Activated gamma-delta T cell treated with Interleukin-2 at 50 U/mL for 16 hours (primary cell): Measurements from ENCODE around the gene MAGI2.

Experiments used
- DNase-seq: peaks from one replicate; pipeline ENCODE4 v3.0.0-alpha.2; 2020

Gene MAGI2

GRCh38 chr7:78101076-78101475 lies 1352.4 kb downstream of the MAGI2 start:
- DNase-seq: no peak

DNA sequence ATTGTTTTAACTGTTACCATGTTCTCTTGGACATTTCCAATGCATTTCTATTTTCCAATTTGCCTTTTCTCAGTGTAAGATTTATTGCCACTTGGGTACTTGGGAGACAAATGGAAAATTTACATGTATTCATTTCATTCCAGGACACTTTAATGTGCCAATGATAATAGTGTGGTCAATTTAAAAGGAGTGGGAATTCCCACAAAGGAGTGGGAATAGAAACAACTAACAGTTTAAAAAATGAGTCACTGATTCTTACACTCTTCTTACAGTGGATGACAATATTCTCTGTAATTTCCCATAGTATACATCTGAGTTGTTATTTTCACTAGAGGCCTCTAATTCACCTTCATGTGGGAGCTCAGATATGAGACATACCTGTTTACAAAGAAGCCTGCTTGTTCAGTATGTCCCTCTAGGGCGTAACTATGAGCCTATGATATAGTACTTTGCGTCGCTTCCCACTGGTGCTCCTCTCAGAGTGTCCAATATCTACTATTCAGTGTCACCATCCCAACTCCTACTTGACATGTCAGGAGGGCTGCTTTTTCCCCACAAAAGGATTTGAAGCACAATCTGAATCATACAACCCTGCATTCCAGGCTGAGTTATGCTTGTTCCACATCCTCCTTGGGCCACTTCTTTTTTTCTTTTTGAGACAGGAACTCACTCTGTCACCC lies 1353.6 kb downstream of the MAGI2 start:
- DNase-seq: no peak

DNA sequence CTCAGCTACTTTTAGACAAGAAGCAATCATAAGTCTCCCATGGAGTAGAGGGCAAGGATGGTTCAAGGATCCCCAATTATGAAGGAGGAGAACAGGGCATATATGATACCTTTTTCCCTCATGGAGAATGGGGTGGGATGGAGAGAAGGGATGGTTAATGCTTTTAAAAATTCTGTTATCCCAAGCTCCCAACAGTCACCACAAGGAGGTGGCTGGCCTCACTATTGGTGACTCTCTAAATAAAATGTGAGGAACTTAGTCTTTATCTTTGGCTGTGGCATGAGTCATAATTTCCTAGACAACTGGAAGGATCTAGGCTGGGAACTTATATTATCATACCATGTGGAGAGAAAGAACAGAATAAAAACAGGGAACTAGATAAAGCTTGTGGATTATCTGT lies 1357.9 kb downstream of the MAGI2 start:
- DNase-seq: no peak

GRCh38 chr7:78092331-78092730 lies 1361.1 kb downstream of the MAGI2 start:
- no peak for DNase-seq

DNA sequence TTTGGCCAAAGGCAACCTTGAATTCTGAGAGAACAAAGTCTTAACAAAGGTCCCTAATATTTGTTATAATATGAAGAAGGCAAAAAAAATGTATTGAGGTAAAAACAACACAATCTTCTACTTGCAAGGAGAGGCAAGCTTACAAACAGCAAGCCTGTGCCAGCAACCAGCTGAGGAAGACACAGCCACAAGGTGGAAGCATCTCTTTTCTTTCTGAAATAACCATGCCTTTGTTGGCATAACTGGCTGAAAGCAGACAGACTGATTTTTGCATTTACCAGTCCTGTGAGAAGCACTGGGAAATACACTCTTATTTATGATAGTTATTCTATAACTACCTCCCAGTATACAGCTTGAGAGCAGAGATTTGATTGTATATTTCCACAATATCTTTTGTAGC lies 1362.9 kb downstream of the MAGI2 start:
- DNase-seq: no peak

DNA sequence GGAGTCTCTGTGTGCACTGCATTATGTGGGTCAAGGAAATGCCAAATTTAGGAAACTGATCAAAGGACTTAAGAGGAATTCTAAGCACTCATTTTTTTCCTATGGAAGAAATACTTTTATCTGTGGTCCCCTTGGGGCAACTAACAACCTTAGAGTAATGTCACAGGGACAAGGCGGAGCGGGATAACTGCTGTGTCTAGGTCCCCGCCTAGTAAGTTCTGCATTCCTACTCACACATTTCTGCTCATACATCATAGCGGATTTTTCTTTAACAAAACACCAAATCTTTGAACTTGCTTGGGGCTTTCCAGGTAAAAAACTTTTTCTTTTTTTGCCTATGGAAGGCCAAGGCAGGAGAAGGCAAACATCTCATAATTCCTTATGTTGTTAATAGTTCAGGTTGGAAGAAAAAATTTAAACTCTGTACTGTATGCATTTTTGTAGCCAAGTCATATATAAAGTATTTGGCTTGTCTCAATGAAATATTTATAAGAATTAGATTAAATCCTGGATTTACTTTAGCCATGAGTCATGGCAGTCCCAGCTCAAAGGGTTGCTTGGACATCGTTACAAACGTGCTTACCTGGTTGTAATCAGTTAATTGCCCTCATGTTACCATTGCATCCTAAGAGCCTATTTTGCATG lies 1369.9 kb downstream of the MAGI2 start:
- DNase-seq: no peak

DNA sequence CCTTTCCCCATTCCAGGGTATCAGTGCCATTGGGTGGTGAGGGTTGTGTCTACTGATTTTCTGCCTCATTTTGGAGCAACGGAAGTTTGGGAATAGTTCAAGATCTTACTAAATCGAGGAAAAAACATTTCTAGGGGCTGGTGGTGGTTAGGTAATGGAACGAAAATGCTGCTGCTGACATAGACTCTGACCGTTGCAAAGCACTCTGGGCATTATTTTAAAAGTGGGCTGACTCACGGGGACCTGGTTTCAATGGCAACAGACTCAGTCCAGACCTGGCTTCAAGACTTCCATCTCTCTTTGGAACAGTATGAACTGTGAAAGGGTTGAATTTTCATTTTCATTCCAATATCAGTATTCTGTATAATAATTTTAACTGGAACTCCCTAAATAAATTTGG lies 1370.9 kb downstream of the MAGI2 start:
- no peak for DNase-seq

DNA sequence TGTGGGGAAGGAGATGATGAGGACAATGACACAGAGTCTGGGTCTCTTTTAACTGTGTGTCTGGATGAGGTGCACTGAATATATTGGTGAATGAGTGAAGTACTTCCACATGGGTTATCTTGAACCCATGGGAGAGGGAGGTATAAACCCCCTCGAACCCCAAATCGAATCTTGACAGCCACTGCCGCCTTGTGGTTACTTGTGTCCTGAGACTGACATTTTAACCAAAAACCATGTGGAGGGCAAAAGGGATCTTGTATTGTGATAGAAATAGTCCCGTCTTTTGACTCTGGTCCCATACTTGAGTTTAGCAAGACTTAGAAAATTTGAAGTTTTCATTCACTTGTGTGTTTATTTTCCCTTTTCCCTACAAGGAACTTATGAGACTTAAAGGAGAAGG lies 1371.6 kb downstream of the MAGI2 start:
- DNase-seq: no peak

GRCh38 chr7:78081344-78081743 lies 1372.1 kb downstream of the MAGI2 start:
- no peak for DNase-seq

DNA sequence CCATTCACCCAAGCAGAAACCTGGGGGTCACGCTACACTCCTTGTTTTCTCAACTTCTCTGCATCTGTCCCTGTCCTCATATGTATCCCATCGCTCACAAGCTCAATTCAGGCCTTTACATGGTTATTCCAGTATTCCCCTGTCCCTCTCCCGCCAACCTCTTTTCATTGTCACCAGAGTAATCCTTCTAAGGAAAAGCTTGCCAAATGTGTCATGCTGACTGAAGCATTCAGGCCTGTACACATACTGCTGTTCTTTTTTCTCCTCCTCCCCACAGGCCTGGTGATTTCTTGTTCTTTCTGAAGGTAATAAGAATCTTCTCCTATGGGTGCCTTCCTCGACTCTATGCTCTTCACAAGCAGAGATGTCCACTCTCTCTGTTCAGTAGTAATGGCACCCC lies 1372.7 kb downstream of the MAGI2 start:
- no peak for DNase-seq

- DNase-seq: no peak
Measured at GRCh38 chr7:78080241-78080640, 1373.2 kb downstream of the MAGI2 start.

- no peak for DNase-seq
Measured at GRCh38 chr7:78074713-78075112, 1378.8 kb downstream of the MAGI2 start.

- no peak for DNase-seq
Measured at GRCh38 chr7:78073609-78074382, 1379.7 kb downstream of the MAGI2 start.

- DNase-seq: no peak
Measured at GRCh38 chr7:78072201-78072590, 1381.3 kb downstream of the MAGI2 start.

GRCh38 chr7:78071491-78072200 lies 1381.8 kb downstream of the MAGI2 start:
- DNase-seq: no peak

GRCh38 chr7:78066599-78066998 lies 1386.9 kb downstream of the MAGI2 start:
- DNase-seq: no peak

- no peak for DNase-seq
Measured at GRCh38 chr7:78063758-78064157, 1389.7 kb downstream of the MAGI2 start.

DNA sequence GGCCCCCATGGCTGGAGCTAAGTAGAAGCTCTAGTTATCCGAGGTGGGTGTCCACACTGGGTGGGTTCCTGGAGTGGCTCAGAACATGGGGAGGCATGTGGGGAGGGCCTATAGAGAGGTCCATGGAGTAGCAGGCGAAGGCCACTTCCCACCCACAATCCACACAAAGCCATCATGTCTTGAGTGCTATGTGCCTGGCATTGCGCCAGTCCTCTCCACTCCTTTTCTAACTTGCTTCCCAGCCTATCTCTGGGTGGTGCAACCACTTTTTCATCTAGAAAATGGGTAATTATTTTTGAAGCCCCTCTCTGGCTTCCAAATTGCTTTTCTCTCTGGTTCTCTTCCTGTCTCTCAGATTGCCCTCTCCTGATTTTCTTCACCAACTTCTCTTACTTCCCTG lies 1391.3 kb downstream of the MAGI2 start:
- DNase-seq: no peak

- DNase-seq: no peak
Measured at GRCh38 chr7:78057571-78057970, 1395.9 kb downstream of the MAGI2 start.

DNA sequence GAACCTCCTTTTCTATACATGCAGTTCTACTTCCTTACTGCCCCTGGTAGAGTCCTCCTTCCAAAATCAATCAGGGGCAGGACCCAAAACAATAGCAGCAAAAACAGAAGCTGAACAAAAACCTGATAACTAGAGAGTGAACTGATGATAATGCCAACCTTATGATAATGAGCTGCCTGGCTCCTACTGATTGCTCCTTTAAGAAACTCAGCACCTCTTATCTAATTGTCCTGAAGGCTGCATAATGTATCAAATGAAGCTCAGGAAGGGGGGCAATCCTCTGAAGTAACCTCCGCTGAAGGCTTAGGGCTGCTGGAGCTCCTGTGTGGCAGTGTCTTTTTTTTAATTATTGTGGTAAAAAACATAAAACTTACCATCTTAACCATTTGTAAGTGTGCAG lies 1397.9 kb downstream of the MAGI2 start:
- no peak for DNase-seq

DNA sequence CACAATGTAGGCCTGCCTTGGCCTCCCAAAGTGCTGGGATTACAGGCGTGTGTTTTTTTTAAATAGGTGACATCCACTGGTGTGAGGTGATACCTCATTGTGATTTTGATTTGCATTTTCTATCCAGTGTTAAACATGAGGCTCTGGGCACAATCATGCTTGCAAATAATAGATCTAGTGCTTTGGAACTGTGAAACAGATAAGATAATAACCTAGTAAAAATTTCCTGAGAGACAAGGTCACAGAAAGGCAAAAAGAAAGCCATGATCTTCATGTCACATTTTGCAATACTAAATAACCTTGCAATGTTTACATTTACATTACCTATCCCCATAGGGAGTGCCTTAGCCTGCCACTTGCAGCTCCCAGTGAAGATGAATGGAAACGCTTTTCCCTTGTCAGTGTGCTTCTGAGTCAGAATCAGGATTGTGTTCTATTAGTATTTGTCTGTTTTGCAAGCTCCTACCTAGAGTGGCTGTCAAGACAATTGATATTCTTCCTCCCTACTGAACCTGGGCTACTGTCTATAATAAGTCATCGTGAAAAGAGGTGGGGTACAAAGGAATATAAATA lies 1398.4 kb downstream of the MAGI2 start:
- no peak for DNase-seq

GRCh38 chr7:78052112-78052511 lies 1401.4 kb downstream of the MAGI2 start:
- DNase-seq: no peak

GRCh38 chr7:78047800-78048199 lies 1405.7 kb downstream of the MAGI2 start:
- no peak for DNase-seq
